Colon (tissue), 2 donors: ENCODE results near the gene CAV3.

ENCODE experiments used
- FAIRE-seq: peaks from 2 replicates; lab custom pipeline; 2012; peaks lifted over from hg19 to GRCh38; lab: Jason Lieb, UNC
- donor health status: control.
- donor health status: control.

CAV3 gene

DNA sequence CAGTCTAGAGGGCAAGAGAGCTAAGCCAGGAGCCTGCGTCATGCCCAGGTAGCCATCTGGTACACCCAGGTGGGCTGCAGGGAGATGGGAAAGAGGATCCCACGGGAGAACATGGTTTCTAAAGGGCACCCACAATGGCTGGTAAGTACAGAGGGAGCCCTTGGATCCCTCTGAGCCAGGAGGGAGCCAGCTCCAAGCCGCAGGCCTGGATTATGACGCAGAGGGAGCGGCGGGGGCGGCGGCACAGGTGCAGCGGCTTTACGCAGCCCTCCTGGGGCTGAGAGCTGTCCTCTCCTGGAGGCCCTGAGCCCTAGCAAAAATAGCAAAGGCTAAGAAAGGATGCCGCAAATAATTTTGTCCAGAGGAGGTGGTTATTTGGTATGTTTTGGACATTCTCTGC, 2.8 kb downstream of the CAV3 start:
- no peak for FAIRE-seq

DNA sequence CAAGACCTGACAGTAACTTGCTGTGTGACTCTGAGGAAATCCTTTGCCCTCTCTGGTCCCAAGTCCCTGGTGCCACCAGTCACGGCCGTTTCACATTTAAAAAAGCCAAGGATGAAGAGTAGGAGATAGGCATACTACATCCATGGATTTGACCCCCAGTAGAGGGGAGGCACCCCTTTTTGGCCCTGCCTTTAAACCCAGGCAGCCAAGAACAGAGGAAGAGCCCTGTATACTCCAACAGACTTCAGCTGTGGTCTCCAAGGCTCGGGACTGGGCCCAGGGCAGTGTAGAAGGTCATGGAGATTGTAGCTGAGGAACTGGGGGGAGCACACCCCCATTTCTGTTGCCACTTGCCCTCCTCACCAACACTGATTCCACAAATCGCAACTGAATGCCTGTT, 3.7 kb downstream of the CAV3 start:
- no peak for FAIRE-seq

DNA sequence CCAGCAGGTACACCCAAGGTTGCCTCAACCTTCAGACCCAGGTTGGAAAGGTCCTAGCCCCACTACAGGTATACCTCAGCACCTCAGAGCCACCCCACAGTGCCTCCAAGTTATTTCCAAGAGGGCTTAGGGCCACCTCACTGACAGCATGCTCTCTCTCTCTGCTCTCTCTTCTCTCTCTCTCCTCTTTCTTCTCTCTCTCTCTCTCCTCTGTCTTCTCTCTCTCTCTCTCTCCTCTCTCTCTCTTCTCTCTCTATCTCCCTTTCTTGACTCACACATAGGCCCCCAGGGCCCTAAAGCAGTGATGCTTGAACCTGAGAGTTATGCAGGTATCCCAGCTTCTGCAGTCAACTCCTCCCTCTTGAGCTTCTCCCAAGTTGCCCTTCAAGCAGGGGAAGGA, 4.2 kb downstream of the CAV3 start:
- FAIRE-seq: no peak

DNA sequence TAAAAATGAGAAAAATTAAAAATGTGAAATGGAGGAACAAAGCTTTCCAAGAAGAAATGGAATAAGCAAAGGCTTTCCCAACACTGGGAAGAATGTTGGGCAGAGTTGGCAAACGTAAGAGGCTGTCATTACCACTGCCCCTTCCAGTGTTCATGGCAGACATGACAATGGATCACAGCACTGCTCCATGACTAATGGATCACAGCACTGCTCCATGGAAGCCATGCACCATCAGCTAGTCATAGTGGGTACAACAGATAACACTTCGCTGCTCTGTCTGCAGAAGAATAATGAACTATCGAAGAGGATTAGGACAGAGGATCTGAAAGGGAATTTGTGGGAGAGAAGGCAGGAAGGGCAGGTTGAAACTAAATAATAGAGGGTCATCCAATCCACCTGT, 5.0 kb downstream of the CAV3 start:
- no peak for FAIRE-seq

DNA sequence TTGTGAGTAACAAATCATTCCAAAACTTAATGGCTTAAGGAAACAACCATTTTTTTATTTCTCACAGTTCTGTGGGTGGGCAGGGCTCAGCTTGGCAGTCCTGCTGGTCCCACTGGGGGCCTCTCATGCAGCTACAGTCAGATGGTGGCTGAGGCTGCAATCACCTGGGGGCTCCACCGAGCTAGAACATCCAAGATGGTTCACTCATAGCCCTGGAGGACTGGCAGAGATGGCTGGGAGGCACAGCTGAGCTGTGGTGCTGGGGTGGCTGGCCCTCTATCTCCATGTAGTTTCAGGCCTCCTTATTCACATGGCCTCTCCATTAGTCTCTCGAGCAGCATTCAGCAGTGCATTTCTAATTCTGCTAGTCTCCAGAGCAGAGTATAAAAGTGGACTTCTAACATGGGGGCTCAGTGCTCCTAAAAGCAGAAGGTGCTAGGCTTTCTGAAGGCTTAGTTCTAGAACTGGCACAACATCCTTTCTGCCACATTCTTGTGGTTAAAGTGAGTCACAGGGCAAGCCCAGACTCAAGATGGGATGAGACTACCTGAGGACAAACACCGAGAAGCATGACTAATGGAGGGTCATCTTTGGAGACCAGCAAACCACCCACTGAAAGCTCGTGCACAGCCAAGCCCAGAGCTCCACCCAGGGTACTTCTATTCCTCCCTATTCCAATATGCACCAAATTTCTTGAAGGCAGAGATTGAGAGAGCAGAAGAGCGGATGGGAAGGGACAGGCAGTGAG, 6.3 kb downstream of the CAV3 start:
- no peak for FAIRE-seq

DNA sequence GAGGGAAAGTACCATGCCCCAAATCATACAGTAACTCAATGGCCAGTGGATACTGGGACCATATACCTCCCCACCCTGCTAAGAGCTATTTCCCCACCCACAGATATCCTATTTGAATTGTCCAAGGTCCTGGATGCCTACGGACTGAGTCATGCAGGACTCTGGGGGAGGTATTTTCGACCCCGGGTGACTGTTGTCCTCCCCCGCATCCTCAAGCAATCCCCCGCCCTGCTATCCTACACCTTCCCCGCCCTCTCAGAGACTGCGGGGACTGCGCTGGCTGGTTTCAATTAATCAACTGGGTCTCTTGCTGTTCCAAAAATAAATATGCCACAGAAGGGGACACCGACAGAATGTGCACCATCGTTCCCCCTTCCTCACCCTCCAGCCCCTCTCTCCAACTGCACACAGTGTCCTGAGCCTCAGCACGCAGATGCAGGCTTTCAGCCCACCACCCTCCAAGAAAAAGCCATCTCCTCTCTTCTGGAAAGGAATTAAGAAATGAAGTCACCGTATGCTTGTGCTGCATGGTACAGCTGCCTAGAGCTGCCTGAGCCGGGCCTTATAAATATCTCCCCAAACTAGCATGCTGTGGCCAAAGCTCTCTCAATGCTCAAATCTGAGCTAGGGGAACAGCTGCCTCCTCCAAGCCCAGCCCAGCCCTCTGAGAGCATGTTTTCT, 8.1 kb downstream of the CAV3 start:
- no peak for FAIRE-seq

DNA sequence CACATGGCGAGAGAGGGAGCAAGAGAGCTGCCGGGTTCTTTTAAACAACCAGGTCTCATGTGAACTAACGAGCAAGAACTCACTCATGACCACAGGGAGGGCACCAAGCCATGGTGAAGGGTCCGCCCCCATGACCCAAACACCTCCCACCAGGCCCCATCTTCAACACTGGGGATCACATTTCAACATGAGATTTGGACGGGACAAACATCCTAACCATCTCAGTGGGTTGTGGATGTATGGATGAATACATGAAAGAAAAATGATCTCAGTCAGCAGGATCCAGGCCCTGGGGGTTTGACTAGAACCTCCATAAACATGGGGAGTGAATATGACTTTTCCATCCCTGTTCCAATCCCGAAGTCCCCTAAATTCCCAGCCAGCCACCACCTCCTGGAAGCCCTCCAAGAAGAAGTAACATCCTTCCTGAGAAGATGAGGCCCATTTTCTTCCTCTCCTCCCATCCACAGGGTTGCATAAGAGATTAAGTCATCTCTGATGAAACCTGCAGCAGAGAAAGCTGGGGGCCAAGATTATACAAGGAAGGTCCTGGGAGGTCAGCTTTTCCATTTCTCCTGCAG, 9.5 kb downstream of the CAV3 start:
- FAIRE-seq: no peak

DNA sequence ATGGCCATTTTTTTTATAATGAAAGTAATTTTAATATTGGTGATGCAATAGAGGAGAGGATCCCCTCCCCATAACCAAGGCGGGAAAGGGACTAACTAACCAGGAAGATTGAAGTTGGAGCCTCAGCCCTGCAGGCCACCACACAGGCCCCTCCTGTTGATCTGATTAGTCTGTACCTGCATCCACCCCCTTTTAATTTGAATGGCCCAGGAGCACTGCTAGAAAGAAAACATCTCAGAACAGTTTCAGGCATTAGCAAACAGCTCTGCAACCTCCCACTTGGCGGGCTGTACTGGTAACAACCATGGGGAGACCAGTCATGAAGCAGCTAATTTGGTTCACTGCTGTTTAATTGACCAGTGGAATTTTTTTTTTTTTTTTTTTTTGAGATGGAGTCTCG, 10.3 kb downstream of the CAV3 start:
- FAIRE-seq: no peak

DNA sequence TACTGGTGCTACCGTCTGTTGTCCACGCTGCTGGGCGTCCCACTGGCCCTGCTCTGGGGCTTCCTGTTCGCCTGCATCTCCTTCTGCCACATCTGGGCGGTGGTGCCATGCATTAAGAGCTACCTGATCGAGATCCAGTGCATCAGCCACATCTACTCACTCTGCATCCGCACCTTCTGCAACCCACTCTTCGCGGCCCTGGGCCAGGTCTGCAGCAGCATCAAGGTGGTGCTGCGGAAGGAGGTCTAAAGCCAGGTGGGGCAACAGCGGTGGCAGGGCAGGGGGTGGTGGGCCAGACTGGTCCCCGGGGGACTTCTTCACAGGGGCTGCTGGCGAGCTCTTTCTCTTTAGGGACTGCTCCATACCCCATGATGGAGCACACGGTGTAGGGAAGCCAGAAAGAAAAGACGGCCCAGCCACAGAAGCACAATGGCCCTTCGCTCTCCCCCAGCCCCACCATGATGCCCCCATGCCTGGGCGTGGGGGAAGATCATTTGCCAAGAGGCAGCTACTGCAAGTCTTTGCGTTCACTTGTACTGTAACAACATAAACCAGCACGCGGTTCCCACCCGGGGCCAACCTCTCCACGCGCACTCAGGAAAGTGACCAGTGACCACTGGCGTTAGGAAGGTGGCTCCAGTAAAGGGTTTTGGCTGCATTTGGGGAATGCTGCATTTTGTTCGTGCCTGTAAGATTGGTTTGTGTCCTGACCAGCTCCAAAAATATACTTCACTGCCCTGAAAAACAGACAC, 12.2 kb downstream of the CAV3 start:
- no peak for FAIRE-seq

DNA sequence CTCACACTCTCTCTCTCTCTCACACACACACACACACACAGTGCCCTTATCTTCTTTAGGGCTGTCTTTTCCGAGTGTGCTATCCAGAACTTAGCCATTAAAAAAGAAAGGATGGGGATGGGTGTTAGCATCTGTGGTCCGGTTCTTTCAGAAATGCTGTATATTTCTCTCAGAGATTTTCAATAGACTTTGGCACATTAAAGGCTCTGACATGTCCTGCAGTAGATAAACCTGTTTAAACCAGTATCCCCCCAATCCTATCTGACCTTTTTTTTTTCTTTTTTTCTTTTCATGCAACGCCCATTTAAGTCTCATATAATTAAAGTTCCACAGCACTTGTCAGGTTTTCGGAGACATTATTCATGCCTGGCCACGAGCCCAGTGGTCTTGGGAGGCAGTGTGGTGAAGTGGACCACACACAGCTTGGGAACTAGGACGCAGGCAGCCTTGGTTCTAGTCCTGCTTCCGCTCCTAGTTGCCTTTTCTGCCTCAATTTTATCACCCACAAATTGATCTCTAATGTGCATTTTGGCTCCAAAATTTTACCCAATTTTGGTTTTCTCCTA, 13.3 kb downstream of the CAV3 start:
- no peak for FAIRE-seq

DNA sequence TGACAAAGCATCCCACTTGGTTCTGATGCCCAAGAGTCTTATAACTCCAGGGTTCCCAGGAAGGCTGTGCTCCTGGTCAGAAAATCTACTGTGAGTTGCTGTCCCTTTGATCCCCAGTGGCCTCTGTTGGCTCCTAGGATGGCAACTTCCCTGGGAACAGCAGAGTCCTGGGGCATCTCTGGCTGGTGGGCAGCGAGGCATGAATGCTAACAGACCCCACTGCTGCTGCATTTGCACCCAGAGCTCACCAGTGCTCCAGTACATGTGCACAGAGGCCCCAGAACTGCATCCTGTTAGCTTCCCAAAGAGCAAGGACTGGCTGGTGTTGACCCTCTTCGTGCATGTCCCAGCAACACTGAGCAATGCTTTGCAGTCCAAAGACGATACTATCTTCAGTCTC, 15.7 kb downstream of the CAV3 start:
- no peak for FAIRE-seq

DNA sequence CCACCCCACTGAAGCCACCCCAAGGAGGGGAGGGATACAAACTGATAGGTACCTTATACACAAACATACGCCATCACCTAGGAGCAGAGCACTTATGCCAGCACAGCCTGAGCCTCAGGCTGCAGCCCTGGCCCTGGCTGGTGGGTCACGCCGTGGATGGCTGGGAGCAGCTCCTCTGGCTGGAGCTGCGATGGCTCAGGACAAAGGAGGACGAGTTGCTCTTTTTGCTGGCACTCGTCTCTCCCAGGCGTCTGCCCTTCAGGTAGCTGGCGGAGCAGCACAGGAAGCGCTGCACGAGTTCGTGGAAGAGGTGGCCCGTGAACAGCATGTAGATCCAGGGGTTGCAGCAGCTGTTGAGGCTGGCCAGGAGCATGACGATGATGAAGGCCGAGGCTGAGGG, 19.2 kb downstream of the CAV3 start:
- FAIRE-seq: no peak

DNA sequence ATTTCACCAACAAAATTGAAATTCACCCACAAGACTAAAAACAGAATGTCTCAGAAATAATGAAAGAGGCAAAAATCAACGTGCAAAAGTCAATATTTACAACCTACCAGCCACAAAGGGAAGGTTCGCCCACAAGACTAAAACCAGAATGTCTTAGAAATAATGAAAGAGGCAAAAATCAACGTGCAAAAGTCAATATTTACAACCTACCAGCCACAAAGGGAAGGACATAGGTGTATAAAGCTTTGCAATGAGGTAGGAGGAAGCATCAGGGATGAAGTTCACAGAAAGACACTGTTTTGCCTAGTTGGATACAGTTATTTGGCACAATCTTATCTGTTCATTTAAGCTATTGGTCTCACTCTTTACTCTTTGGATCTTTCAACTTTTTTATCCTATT, 21.5 kb downstream of the CAV3 start:
- FAIRE-seq: no peak

DNA sequence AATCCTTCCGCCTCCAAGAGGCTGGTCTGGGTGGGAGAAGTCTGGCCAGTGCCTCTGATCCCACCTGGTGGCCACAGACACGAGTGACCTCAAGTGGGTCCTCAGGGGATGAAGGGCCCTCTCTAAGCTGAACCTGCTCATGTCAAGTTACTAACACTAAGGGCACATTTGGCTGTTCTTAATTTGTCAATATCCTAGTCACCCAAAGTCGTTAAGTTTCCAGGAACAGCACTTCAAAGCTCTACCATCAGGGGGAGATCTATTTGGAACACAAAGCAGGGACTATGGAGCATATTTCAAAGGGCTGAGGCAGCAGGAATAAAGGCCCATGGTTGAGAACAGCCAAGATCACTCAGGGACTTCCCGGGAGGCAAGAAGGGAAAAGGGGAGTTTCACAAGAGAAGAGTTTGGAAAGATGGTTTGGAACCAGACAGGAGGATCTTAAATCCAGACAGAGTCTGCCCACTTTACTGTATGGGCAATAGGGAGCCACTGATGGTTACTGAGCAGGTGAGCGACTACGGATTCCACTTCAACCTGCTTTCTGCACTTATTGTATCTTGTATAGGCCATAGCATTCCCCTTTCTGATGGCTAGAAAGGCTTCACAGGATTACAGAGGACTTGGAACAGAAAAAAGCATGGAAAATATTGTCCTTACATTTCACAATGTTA, 22.1 kb downstream of the CAV3 start:
- FAIRE-seq: no peak

DNA sequence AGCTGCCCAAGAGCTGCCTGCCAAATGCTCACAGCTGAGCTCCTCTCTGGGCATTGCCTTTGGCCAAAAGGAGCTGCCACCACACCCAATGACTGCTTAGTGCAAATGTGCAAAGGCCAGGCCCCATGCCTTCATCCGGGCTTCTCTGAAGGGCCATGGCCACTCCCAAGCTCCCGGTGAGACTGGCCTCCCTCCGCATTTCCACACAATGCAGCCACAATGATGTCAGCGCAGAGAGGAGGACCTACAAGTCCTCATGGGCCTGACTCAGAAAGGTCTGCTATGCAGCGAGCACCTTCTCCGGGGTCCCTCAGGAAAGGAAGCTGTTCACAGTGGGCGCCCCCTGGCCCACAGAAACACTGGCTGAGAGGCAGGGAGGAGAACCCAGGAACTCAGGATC, 23.1 kb downstream of the CAV3 start:
- FAIRE-seq: no peak

DNA sequence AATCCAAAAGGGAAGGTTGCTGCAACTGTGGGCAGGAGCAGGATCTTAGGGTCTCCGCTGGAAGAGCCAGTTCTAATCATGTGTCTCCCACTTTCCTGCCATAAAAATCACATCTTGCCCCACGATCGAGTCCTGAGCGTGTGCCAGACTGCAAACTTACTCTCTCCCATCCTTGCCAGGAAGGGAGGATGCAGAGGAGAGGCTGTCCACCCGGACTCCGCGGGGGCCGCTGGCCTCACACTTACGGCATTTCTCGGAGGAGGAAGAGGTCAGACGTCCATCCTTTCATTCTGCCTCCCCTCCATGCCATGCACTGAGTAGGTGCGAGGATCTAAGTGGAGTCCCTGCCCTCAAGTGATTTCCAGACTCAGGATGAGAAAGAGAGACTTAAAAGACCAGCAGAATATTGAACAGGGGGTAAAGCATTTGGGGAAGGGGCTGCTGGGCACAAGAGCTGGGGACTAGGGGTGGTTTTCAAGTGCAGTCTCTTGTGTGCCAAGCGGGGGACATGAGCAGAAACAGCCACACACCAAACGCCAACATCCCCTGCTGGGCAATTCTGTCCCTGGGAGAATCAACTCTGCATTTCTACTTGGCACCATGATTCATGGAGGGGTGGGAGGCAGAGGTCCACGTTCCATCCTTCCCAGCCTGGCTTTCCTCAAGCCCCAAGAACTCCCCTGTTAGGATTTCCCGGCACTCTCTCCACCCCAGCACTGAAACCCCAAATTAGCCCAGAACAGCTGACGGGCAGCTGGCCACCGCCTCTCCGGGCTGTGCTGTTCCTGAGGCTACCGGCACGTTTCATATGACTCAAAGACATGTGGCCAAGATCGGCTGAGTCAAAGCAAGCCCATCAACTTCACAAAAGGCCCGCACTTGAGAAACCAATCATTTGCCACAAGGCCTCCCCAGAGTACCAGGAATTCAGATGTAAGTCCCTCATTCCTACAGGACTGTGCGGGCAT, 24.2 kb downstream of the CAV3 start:
- FAIRE-seq: no peak

DNA sequence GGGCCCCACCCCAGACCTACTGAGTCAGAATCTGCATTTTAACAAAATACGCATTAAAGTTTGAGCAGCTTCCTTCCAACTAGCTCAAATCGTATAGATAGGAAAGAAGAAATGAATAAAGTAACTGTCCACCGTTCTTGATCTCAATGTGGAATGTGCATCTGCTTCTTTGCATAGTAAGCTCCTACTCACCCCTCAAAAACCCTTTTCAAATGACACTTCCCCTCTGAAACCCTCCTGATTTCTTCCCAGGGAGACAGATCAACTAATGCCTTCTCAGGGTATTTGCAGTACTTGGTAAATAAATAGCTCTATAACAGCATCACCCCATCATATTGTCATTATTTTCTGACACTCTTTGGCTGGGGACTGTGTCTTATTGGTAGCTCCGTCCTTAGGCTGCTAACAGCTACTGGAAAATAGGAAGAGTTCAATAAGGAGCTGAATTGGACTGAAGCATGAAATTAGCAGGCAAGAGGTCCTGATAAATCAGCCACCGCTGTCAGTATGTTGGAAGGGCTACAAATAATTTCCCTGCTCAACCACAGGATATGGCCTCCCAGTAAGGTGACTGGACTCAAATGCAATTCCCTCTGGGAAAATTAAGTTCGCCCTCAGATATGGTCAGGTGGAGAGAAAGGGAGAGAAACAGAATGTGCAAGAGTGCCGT, 25.6 kb downstream of the CAV3 start:
- FAIRE-seq: no peak

DNA sequence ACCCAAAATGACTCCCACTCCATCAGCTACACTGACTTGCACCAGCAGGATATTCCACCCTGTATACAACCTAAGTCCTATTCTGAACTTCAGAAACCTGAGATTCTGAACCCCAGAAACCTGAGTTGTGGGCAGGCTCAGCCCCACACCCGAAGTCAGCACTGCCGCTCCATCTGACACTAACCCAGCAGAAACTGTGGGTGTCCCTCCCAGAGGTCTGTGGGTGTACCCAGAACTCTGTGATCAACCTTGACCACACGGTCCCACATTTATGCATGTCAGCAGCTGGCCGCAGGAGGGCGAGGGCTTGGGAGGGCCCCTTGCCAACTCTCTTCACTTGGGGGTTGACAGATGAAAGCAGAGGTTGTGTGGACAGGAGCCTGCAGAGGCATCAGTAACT, 26.5 kb downstream of the CAV3 start:
- FAIRE-seq: no peak

DNA sequence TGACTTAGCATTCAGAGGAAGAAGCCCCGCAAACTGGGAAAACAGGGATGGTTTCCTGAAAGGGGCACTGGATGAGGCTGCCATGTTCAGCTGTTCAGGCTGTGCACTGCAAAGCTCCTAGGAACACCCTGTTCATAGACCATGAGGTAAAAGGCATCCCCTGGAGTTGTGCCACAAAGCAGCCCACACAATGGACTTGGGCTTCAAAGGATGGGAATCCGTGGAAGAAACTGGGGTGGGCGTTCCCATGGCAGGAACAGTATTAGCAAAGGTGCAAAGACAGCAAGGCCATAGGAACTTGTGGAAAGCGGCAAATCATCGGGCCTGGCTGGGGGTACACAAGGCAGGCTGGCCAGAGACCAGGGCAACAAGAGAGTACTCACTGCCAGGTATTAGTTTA, 26.9 kb downstream of the CAV3 start:
- FAIRE-seq: no peak

DNA sequence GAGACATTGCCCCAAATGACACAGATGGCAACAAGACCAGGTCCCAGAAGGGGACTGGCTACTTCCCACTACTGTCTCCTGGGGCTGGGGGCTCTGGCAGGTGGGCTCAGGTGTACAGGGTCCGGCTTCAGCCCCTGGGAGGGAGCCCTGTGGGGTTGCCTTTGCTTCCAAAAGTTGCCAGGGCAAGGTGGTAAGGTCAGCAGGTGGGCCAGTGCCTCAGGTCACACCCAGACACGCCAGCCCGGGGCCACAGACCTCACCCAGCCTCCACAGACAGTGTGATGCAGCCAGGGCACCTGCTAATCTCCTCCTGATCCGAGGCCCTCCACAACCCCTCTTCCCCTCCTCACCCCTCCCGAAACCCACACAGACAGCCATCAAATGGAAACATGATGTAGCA, 28.3 kb downstream of the CAV3 start:
- FAIRE-seq: no peak
